Measurements from ENCODE around the gene HNRNPUL2.

DNA sequence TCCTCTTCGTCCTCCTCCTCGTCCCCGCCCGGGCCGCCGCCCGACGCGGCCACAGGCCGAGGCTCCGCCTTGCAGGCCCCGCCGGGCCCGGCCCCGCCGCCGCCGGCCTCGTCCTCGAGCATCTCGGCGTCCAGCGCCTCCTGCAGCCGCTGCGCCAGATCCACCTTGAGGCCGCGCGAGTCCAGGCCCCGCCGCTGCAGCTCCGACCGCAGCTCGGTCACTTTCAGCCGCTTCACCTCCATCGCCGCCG lies 417 bp downstream of the HNRNPUL2 start:
- TF ChIP-seq POLR2A (IDR thresholded peaks at IDR 0.05), result no peak
- TF ChIP-seq, protein P1, sequence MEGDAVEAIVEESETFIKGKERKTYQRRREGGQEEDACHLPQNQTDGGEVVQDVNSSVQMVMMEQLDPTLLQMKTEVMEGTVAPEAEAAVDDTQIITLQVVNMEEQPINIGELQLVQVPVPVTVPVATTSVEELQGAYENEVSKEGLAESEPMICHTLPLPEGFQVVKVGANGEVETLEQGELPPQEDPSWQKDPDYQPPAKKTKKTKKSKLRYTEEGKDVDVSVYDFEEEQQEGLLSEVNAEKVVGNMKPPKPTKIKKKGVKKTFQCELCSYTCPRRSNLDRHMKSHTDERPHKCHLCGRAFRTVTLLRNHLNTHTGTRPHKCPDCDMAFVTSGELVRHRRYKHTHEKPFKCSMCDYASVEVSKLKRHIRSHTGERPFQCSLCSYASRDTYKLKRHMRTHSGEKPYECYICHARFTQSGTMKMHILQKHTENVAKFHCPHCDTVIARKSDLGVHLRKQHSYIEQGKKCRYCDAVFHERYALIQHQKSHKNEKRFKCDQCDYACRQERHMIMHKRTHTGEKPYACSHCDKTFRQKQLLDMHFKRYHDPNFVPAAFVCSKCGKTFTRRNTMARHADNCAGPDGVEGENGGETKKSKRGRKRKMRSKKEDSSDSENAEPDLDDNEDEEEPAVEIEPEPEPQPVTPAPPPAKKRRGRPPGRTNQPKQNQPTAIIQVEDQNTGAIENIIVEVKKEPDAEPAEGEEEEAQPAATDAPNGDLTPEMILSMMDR (IDR thresholded peaks at IDR 0.05), result peak in 1 of 6 experiments; percentile 5
